Stimulated activated CD4-positive, alpha-beta T cell treated with anti-CD3 and anti-CD28 coated beads, Interleukin-1b, Interleukin-23, amount 100 ng/mL, for 24 hours (primary cell): ENCODE measurements around the gene C1QTNF9B.
"Not testable (repeated sequence)": the region's sequence is repeated elsewhere in the genome, so short reads cannot be mapped to it uniquely, and the experiment has no call there.

Experiments used
- DNase-seq, 4 experiments: peaks; one replicate each; pipeline ENCODE4 v3.0.0-alpha.2; 2020; ENCODE audit warnings: low read depth in 4 of 4, low spot score in 1 of 4

C1QTNF9B gene

GRCh38 chr13:23897452-23897919, at the start of gene C1QTNF9B:
Gene C1QTNF9B (minus strand): TSS chr13:23897502.
- DNase-seq: not testable (repeated sequence)

- no peak for DNase-seq
These were observed 49.6 kb upstream of the C1QTNF9B start for GRCh38 chr13:23946900-23947299.

GRCh38 chr13:23946067-23946466, 48.8 kb upstream of the C1QTNF9B start:
- DNase-seq: no peak

GRCh38 chr13:23945612-23946011, 48.3 kb upstream of the C1QTNF9B start:
- no peak for DNase-seq

- DNase-seq: no peak
These were observed 43.9 kb upstream of the C1QTNF9B start for GRCh38 chr13:23941211-23941610.

- DNase-seq: not testable (repeated sequence)
These were observed 42.4 kb upstream of the C1QTNF9B start for GRCh38 chr13:23939666-23940065.

- no peak for DNase-seq
These were observed 37.2 kb upstream of the C1QTNF9B start for GRCh38 chr13:23934520-23934919.

GRCh38 chr13:23928985-23929384, 31.7 kb upstream of the C1QTNF9B start:
- no peak for DNase-seq

- no peak for DNase-seq
These were observed 25.7 kb upstream of the C1QTNF9B start for GRCh38 chr13:23923031-23923430.

- no peak for DNase-seq
These were observed 25.0 kb upstream of the C1QTNF9B start for GRCh38 chr13:23922005-23922932.

- no peak for DNase-seq
These were observed 24.2 kb upstream of the C1QTNF9B start for GRCh38 chr13:23921451-23921888.

GRCh38 chr13:23919006-23919405, 21.7 kb upstream of the C1QTNF9B start:
- no peak for DNase-seq

GRCh38 chr13:23918208-23918607, 20.9 kb upstream of the C1QTNF9B start:
- no peak for DNase-seq

- DNase-seq: no peak
These were observed 18.0 kb upstream of the C1QTNF9B start for GRCh38 chr13:23915308-23915707.

GRCh38 chr13:23912469-23912868, 15.2 kb upstream of the C1QTNF9B start:
- no peak for DNase-seq

GRCh38 chr13:23909606-23910005, 12.3 kb upstream of the C1QTNF9B start:
- no peak for DNase-seq

- no peak for DNase-seq
These were observed 8.5 kb upstream of the C1QTNF9B start for GRCh38 chr13:23905766-23906165.

- no peak for DNase-seq
These were observed 6.6 kb upstream of the C1QTNF9B start for GRCh38 chr13:23903906-23904280.

- no peak for DNase-seq
These were observed 5.9 kb upstream of the C1QTNF9B start for GRCh38 chr13:23902975-23903905.

- DNase-seq: no peak
These were observed 4.1 kb upstream of the C1QTNF9B start for GRCh38 chr13:23901365-23901764.

- no peak for DNase-seq
These were observed 2.3 kb upstream of the C1QTNF9B start for GRCh38 chr13:23899555-23899954.

GRCh38 chr13:23898101-23898500, 799 bp upstream of the C1QTNF9B start:
- DNase-seq: no peak
